LHCN-M2 (cell line): ENCODE measurements around the gene ZNF333. TPM values are rescaled to one million over a fixed set of nuclear protein-coding genes. Genes with fewer than 3 reads are reported as not detected.

Experiments used
- total RNA-seq: library from RNA; depleted of rRNA; stranded (reverse); fragments of >200 nt; gene quantifications from 2 replicates; pipeline ENCODE4 v1.2.3, GENCODE V29; 2014; rRNA removed

The ZNF333 gene
- total RNA-seq, 1 experiment from 2014 or later: 12.9 TPM

Other genes starting within 250 kb of the ZNF333 start
- not detected in 2 replicates for gene PTGER1, start 214.7 kb upstream of the ZNF333 start, total RNA-seq
- gene GIPC1, start 193.9 kb upstream of the ZNF333 start, total RNA-seq: 140 and 155 TPM in 2 replicates
- 93.3 and 107 TPM in 2 replicates for gene DNAJB1, start 171.7 kb upstream of the ZNF333 start, total RNA-seq
- 59.6 and 79.7 TPM in 2 replicates for gene TECR, start 160.5 kb upstream of the ZNF333 start, total RNA-seq
- gene NDUFB7, start 118.0 kb upstream of the ZNF333 start, total RNA-seq: 255 and 341 TPM in 2 replicates
- gene CLEC17A, start 107.0 kb upstream of the ZNF333 start, total RNA-seq: not detected in 2 replicates
- gene ADGRE3, start 15.2 kb upstream of the ZNF333 start, total RNA-seq: not detected in 2 replicates
- 2.4 and 2.8 TPM in 2 replicates for gene ADGRE2, start 88.5 kb downstream of the ZNF333 start, total RNA-seq
- 0.06 and 0.34 TPM in 2 replicates for gene OR7A5, start 145.1 kb downstream of the ZNF333 start, total RNA-seq
- 0.06 and 0.23 TPM in 2 replicates for gene OR7C1, start 145.1 kb downstream of the ZNF333 start, total RNA-seq
- gene OR7A10, start 158.9 kb downstream of the ZNF333 start, total RNA-seq: not detected in 2 replicates
- gene OR7A17, start 196.1 kb downstream of the ZNF333 start, total RNA-seq: not detected in 2 replicates